DND-41 (cell line): Measurements from ENCODE around the gene PITPNM3.

Experiments
- ATAC-seq: fragments of 200-7000 bp; cut with Tn5 transposase; 3 replicates; pipeline ENCODE4 v1.9.1; 2021; ENCODE audit warnings: low read depth; ENCODE audit not compliant: insufficient read depth
- DNase-seq: peaks from one replicate; pipeline ENCODE4 v3.0.0-alpha.2; 2020
- H2AFZ ChIP-seq: 2 replicates; pipeline ENCODE4 v1.6.0; 2012; ENCODE audit warnings: low read depth, low read length
- H3K27ac ChIP-seq: 2 replicates; pipeline ENCODE4 v1.5.1; 2012; ENCODE audit warnings: low read length, inconsistent platforms
- H3K27me3 ChIP-seq: fragments of 200-600 bp; sonication (generic); 2 replicates; pipeline ENCODE4 v1.6.0; 2012; ENCODE audit warnings: low read length, mild to moderate bottlenecking, inconsistent platforms; ENCODE audit not compliant: insufficient read depth, poor library complexity
- H3K36me3 ChIP-seq: 2 replicates; pipeline ENCODE4 v1.5.1; 2012; ENCODE audit warnings: low read length, inconsistent platforms; ENCODE audit not compliant: insufficient read depth
- H3K4me1 ChIP-seq: 2 replicates; pipeline ENCODE4 v1.5.1; 2012; ENCODE audit warnings: mild to moderate bottlenecking, low read length; ENCODE audit not compliant: insufficient read depth
- H3K4me2 ChIP-seq: 2 replicates; pipeline ENCODE4 v1.6.0; 2012; ENCODE audit warnings: mild to moderate bottlenecking, moderate library complexity, low read length, inconsistent platforms; ENCODE audit not compliant: insufficient read depth
- H3K4me3 ChIP-seq, 2 experiments: fragments of 200-600 bp in 1 of 2; shearing (Covaris generic) in 1 of 2; 2 replicates each; pipeline ENCODE4 v1.5.1; 2012 to 2016; ENCODE audit warnings: inconsistent platforms in 2 of 2, low read length in 2 of 2, mild to moderate bottlenecking in 2 of 2, low read depth in 1 of 2, moderate library complexity in 1 of 2
- H3K79me2 ChIP-seq: 2 replicates; pipeline ENCODE4 v1.6.0; 2012; ENCODE audit warnings: low read length, inconsistent platforms; ENCODE audit not compliant: insufficient read depth
- H3K9ac ChIP-seq: 2 replicates; pipeline ENCODE4 v1.6.0; 2012; ENCODE audit warnings: low read depth, mild to moderate bottlenecking, inconsistent platforms, low read length, moderate library complexity
- H3K9me3 ChIP-seq: 2 replicates; pipeline ENCODE4 v1.5.1; 2012; ENCODE audit warnings: low read length, moderate library complexity, mild to moderate bottlenecking, inconsistent platforms; ENCODE audit not compliant: insufficient read depth, severe bottlenecking
- H4K20me1 ChIP-seq: 2 replicates; pipeline ENCODE4 v1.6.0; 2012; ENCODE audit warnings: low read length; ENCODE audit not compliant: insufficient read depth
- EZH2 ChIP-seq: IDR thresholded peaks from 3 replicates; pipeline ENCODE4 v1.6.1; 2012; ENCODE audit warnings: borderline replicate concordance, low read depth, mild to moderate bottlenecking, moderate library complexity, low read length, inconsistent platforms; ENCODE audit not compliant: severe bottlenecking
- TF ChIP-seq, protein P1 (sequence below): IDR thresholded peaks from 2 replicates; pipeline ENCODE4 v1.5.1; 2012; ENCODE audit warnings: borderline replicate concordance, low read length, moderate library complexity, mild to moderate bottlenecking; ENCODE audit not compliant: poor library complexity, severe bottlenecking; ENCODE audit errors: extremely low read depth

Gene PITPNM3

DNA sequence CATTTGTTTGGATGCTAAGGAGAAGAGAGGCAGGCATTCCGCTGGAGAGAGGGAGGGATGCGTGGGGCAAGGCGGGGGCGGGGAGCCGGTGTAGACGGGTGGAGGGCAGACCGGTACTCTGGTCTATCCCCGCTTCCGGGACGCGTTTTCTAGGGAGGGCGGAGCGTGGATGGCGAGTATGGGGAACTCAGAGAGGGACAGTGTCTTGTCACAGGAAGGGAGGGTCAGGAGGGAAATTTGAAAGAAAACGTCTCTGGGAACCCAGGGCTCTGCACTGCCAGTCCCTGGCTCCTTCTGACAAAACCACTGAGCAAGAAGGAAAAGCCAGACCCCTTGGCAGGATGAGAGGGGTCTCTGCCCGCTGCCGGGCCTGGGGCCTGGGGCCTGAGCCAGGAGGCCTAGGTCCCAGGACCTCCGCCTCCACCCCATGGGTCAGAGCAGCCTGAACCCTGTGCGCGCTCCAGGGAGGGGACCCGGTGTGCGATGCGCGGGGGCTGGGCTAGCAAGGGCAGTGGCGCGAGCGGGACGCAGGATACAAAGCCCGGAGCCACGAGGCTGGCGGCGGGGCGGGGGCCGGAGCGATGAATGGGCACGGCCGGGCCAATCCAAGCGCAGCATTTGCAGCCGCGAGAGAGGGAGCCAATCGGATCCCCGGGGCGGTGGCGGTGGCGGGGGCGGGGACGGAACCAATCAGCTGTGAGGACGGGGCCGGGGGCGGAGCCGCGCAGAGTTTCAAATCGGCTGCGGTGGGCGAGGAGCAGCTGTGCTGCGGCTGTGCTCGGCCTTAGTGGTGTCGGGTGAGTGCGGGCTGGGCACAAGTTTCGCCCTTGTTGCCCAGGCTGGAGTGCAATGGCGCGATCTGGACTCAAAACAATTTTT, 112.4 kb downstream of the PITPNM3 start, which contains the start of gene PIMREG:
Gene PIMREG, plus strand, starts transcription at position 764 of the 879 bp plus-strand sequence. CDS start 656 bp downstream, outside the sequence.
- no peaks in the 10 kb centered on the region for H3K9me3 ChIP-seq
- H4K20me1 ChIP-seq, result no peaks in the 10 kb centered on the region
- TF ChIP-seq EZH2, result no peak
- TF ChIP-seq, protein P1, sequence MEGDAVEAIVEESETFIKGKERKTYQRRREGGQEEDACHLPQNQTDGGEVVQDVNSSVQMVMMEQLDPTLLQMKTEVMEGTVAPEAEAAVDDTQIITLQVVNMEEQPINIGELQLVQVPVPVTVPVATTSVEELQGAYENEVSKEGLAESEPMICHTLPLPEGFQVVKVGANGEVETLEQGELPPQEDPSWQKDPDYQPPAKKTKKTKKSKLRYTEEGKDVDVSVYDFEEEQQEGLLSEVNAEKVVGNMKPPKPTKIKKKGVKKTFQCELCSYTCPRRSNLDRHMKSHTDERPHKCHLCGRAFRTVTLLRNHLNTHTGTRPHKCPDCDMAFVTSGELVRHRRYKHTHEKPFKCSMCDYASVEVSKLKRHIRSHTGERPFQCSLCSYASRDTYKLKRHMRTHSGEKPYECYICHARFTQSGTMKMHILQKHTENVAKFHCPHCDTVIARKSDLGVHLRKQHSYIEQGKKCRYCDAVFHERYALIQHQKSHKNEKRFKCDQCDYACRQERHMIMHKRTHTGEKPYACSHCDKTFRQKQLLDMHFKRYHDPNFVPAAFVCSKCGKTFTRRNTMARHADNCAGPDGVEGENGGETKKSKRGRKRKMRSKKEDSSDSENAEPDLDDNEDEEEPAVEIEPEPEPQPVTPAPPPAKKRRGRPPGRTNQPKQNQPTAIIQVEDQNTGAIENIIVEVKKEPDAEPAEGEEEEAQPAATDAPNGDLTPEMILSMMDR, result no peak
- peak within 1 kb of the TSS; percentile 85 for H2AFZ ChIP-seq
- peaks cover 29% of the 10 kb centered on the region for H3K4me1 ChIP-seq
- H3K79me2 ChIP-seq, result 0 out of 2 replicates have a peak, but pooled peaks cover 3% of the 10 kb centered on the region
- peak within 1 kb of the TSS; percentile 80 for H3K9ac ChIP-seq
- H3K4me2 ChIP-seq, result peak within 1 kb of the TSS; percentile 88
- ATAC-seq, result peak; percentile 95
- H3K4me3 ChIP-seq, result peak within 1 kb of the TSS; percentile 23 to 82; a peak in 3 of 4 replicates
- DNase-seq, result peak; percentile 95
- H3K27ac ChIP-seq, result peak within 1 kb of the TSS; percentile 93
- H3K36me3 ChIP-seq, result peaks cover 26% of the 10 kb centered on the region
- H3K27me3 ChIP-seq, result peaks cover 16% of the 10 kb centered on the region

DNA sequence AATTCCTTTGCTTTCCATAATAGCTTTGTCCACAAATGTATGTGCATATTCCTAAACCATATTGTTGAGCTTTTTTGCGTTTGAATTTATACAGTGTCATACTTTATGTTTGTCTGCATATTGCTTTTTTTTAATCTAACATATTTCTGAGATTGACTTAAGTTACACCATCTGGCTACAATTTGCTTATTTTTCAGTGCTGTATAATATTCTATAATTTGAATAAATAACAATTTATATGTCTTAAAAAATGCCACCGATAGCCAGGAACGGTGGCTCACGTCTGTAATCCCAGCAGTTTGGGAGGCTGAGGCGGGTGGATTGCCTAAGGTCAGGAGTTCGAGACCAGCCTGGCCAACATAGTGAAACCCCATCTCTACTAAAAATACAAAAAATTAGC, 113.6 kb downstream of the PITPNM3 start:
- H3K9me3 ChIP-seq, result no peaks in the 10 kb centered on the region
- H3K9ac ChIP-seq, result no peak overlapping the region
- 0 out of 2 replicates have a peak, but pooled peaks cover 3% of the 10 kb centered on the region for H3K79me2 ChIP-seq
- DNase-seq, result no peak
- no peak overlapping the region for H2AFZ ChIP-seq
- H3K4me1 ChIP-seq, result peaks cover 29% of the 10 kb centered on the region
- peaks cover 20% of the 10 kb centered on the region for H3K36me3 ChIP-seq
- H3K4me3 ChIP-seq, result no peak overlapping the region
- ATAC-seq, result no peak
- no peaks in the 10 kb centered on the region for H4K20me1 ChIP-seq
- TF ChIP-seq, protein P1, result no peak
- no peak overlapping the region for H3K4me2 ChIP-seq
- peaks cover 22% of the 10 kb centered on the region for H3K27me3 ChIP-seq
- no peak overlapping the region for H3K27ac ChIP-seq

- Histone ChIP-seq H2AFZ (no peak overlapping the region), H3K4me1 (peaks cover 18% of the 10 kb centered on the region), H3K9me3 (no peaks in the 10 kb centered on the region), H3K36me3 (no peaks in the 10 kb centered on the region), H3K27me3 (peaks cover 30% of the 10 kb centered on the region), H3K9ac (no peak overlapping the region), H3K79me2 (0 out of 2 replicates have a peak, but pooled peaks cover 3% of the 10 kb centered on the region), H3K4me3 (no peak overlapping the region), H3K27ac (no peak overlapping the region), H4K20me1 (no peaks in the 10 kb centered on the region; the same call in none of the 2 replicates), H3K4me2 (no peak overlapping the region)
- no peak for TF ChIP-seq EZH2
- TF ChIP-seq, protein P1, result no peak
- no peak for ATAC-seq
- no peak for DNase-seq
Observed at GRCh38 chr17:6439951-6440350, 116.4 kb downstream of the PITPNM3 start.
